Neural cell (in vitro differentiated cells): ENCODE results near the gene GFRA4.

ENCODE experiments used
- CTCF ChIP-seq: fragments of 450-650 bp; IDR thresholded peaks from 2 replicates; pipeline ENCODE4 v1.5.1; 2014; ENCODE audit warnings: antibody characterized with exemption, mild to moderate bottlenecking, moderate library complexity; ENCODE audit not compliant: poor library complexity, severe bottlenecking
- EP300 ChIP-seq: fragments of 450-650 bp; conservative IDR thresholded peaks from 2 replicates; pipeline ENCODE4 v1.6.1; 2014; ENCODE audit warnings: antibody characterized with exemption, mild to moderate bottlenecking, moderate library complexity; ENCODE audit not compliant: poor library complexity, severe bottlenecking
- MXI1 ChIP-seq: fragments of 450-650 bp; conservative IDR thresholded peaks from 2 replicates; pipeline ENCODE4 v1.6.1; 2014; ENCODE audit warnings: antibody characterized with exemption, mild to moderate bottlenecking; ENCODE audit not compliant: poor library complexity, severe bottlenecking
- POLR2AphosphoS5 ChIP-seq: IDR thresholded peaks from 2 replicates; pipeline ENCODE4 v1.6.1; 2012

GRCh38 chr20:3706774-3707507 is 43.7 kb upstream of the GFRA4 start:
- TF ChIP-seq CTCF (no peak), MXI1 (no peak), EP300 (no peak), POLR2AphosphoS5 (no peak)
